HG03139 (cell line): Measurements from ENCODE around the gene SPATA3.

Experiments used
- ATAC-seq: cut with Tn5 transposase; IDR thresholded peaks from one replicate; pipeline ENCODE4 v1.9.1; 2021; ENCODE audit not compliant: unreplicated experiment

Gene SPATA3

GRCh38 chr2:230995821-230996220, at the start of gene SPATA3:
TSS of gene SPATA3 (plus strand) at chr2:230996121. CDS start at chr2:230996234, 113 bp downstream.
- ATAC-seq: no peak

- ATAC-seq: no peak
Observed at GRCh38 chr2:230946429-230947234, 49.3 kb upstream of the SPATA3 start.

GRCh38 chr2:230947235-230947576, 48.7 kb upstream of the SPATA3 start:
- no peak for ATAC-seq

DNA sequence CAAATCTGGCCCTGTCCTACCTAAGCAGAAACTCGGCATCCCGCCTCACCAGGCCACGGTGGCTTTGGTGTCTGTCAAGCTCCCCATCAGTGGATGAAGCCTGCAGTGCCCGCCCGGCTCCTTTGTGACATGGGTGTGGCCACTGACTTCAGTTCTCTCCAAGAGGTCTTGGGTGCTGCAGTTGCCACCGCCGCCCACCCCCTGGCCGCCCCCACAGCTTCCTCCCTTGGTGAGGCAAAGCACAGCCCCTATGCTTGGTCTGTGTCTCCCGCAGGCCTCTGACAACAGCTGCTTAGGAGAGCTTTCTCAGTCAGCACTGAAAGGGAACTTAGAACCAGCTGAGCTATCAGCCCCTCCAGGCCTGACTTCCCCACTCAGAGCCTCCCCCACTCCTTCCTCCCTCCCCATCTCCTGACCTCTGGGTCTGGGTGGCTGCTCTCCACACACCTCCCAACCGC, 48.0 kb upstream of the SPATA3 start:
- no peak for ATAC-seq

DNA sequence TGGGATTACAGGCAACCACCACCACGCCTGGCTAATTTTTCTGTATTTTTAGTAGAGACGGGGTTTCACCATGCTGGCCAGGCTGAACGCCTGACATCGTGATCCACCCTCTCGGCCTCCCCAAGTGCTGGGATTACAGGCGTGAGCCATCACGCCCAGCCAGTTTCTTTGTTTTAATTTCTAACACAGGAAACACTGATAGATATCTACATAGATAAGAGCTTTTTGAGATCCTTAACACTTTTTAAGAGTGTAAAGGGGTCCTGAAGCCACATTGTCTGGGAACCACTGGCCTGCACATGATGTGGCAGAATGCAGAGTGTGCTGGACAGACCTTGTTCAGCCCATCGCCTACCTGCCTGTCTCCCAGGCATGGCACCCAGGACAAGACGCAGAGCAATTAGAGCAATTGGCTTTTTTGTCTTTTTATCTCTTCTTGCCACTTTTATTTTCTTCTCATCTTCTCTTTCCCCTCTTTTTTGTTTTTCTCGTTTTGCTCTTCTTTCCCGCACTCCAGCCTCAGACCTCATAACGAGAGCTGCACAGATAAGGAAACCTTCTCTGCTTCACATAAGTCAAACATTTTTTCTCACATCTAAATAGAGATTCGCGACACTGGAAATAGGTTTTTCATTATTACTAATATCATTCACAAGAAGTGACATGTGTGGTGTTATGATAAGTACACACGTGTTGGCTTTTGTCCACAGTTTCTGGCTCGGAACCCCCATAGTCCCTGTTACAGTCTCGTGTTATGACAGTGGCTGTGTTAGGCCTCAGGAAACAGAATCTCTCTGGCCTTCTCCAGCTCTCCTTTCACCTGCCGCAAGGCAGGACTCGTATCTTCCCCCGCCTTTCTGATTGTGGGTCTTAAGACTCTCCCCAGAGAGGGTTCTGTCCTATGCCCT, 45.7 kb upstream of the SPATA3 start:
- ATAC-seq: peak; percentile 43

GRCh38 chr2:230950874-230951339, 45.0 kb upstream of the SPATA3 start:
- ATAC-seq: no peak

DNA sequence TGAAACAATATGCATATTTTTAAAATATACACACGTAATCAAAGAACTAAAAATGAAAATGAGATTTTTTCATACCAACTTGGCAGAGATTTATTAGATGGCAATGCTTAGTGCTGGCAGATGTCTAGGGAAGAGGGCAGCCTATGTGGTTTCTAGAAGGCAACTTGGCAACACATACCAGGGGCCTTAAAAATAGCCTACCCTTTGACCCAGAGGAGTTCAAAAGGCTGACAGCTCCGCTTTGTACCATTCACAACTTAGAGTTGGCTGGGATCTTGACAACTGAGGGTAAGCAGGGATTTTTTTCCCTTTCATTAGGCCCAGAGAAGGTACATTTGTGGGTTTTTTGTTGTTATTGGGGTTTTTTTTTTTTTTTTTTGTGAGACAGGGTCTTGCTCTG, 44.5 kb upstream of the SPATA3 start:
- no peak for ATAC-seq

DNA sequence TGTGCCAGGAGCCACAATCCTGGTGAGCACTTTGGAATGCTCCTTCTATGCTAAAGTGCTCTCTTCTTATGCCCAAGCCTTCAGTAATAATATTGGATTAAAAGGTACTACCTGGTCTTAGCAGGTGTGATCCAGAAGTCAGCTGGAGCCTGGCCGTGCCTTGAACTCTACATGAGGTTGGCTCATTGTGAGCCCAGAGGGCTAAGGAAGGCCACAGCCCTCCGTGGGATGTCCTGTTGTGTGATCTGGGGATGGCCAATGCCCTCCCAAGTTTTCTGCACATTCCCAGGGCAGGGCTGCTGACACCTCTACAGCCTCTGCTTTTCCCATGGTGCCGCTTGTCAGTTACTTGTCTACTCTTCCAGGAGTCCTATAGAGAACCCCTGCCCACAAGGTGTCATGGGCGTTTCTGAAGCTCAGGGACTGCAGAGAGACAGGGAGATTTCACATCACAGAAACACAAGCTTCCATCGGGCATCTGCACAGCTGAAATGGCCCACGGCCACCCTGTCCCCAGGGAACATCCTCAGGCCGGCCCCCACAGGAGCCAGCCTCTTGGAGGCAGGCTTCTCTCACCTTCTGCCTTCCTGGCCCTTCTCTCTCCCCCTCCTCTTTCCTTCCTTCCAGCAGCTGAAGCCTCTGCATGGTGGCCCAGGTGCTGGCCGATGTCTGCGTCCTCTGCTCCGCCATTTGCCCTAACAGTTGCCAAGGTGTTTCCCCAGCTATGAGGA, 43.5 kb upstream of the SPATA3 start:
- ATAC-seq: no peak

GRCh38 chr2:230953845-230954244, 42.1 kb upstream of the SPATA3 start:
- no peak for ATAC-seq

GRCh38 chr2:230954746-230955145, 41.2 kb upstream of the SPATA3 start:
- ATAC-seq: no peak

GRCh38 chr2:230955163-230955737, 40.7 kb upstream of the SPATA3 start:
- no peak for ATAC-seq

DNA sequence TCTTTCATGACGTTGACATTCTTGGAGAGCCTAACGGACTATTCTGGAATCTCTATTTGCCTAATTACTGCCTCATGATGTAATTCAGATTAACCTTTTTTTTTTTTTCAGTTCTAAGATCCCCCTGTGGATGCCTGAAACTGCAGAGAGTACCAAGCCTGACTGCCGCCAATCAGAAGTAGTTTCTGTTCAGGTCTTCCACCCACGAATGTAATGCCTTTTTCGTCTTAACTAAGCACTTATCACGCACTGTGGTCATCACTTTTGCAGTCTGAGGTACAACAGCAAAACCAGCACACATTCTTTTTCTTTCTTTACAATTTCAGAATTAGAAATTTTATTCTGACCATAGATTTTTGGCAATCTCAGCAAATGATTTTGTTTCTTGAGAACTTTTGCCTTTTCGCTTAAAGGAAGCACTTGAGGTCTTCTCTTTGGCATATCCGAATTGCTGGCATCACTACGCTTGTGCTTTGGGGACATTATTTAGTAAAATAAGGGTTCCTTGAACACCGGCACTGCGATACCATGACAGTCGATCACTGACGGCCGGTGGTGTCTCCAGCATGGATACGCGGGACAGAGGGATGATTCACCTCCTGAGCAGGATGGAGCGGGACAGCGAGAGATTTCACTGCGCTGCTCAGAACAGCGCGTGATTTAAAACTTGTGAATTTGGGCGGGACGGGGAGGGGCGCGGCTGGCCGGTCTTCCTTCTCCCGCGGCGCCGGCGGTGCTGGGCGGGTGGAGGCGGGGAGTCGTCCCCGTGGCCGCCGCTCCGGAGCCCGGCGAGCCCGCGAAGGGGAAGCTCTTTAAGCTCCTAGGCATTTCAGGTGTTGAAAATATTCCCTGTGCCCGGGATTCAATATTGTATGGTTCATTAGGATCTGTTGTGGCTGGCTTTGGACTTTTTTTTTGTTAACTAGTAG, 38.8 kb upstream of the SPATA3 start:
- peak; percentile 61 for ATAC-seq

GRCh38 chr2:230957756-230958391, 38.0 kb upstream of the SPATA3 start:
- no peak for ATAC-seq

GRCh38 chr2:230958820-230959756, 36.8 kb upstream of the SPATA3 start:
- no peak for ATAC-seq

- no peak for ATAC-seq
Observed at GRCh38 chr2:230960026-230960425, 35.9 kb upstream of the SPATA3 start.

GRCh38 chr2:230961091-230961491, 34.8 kb upstream of the SPATA3 start:
- ATAC-seq: no peak

DNA sequence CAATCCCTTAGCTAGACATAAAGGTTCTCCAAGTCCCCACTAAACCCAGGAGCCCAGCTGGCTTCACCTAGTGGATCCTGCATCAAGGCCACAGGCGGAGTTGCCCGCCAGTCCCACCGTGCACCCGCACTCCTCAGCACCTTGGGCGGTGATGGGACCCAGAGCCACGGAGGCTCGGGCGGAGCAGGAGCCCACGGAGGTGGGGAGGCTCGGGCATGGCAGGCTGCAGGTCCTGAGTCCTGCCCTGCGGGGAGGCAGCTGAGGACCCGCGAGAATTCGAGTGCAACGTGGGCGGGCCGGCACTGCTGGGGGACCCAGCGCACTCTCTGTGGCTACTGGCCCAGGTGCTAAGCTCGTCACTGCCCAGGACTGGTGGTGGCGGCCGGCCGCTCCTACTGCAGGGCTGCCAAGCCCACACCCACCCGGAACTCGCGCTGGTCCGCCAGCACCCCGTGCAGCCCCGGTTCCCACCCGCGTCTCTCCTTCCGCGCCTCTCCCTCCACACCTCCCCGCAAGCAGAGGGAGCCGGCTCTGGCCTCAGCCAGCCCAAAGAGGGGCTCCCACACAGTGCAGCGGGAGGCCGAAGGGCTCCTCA, 31.7 kb upstream of the SPATA3 start:
- ATAC-seq: no peak

- ATAC-seq: no peak
Observed at GRCh38 chr2:230967113-230967512, 28.8 kb upstream of the SPATA3 start.
